Epithelial cell of esophagus (primary cell): ENCODE results near the gene NEDD4L.

ENCODE experiments used
- DNase-seq: peaks from one replicate; pipeline ENCODE4 v3.0.0; 2010; ENCODE audit warnings: low read depth
- H3K4me3 ChIP-seq: 2 replicates; pipeline ENCODE4 v1.5.1; 2011; ENCODE audit warnings: mild to moderate bottlenecking, low read length, control low read depth
- TF ChIP-seq, protein P1 (sequence below): IDR thresholded peaks from 2 replicates; pipeline ENCODE4 v1.5.1; 2011; ENCODE audit warnings: low read depth, mild to moderate bottlenecking, low read length, control low read depth, inconsistent platforms; ENCODE audit not compliant: insufficient read depth; ENCODE audit errors: missing control alignments

Gene NEDD4L

DNA sequence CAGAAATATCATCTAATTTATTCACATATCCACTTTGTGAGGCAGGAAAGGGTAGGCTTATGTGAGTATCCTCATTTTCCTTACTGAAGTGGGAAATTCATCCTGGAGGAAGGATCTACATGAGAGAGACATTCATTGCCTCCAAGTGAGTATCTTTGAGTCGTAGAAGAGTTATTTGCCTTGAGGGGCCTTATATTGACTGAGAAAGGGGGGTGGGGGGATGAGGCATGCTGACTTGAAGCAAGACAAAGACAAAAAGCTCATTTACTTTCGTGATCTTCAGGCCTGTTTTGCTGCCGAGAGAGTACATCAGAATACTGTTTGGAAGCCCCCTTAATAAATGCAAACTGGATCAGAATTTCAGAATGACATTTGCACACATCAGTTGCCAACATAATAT is 17.6 kb upstream of the NEDD4L start:
- H3K4me3 ChIP-seq = no peak overlapping the region
- DNase-seq = no peak
- TF ChIP-seq, protein P1, sequence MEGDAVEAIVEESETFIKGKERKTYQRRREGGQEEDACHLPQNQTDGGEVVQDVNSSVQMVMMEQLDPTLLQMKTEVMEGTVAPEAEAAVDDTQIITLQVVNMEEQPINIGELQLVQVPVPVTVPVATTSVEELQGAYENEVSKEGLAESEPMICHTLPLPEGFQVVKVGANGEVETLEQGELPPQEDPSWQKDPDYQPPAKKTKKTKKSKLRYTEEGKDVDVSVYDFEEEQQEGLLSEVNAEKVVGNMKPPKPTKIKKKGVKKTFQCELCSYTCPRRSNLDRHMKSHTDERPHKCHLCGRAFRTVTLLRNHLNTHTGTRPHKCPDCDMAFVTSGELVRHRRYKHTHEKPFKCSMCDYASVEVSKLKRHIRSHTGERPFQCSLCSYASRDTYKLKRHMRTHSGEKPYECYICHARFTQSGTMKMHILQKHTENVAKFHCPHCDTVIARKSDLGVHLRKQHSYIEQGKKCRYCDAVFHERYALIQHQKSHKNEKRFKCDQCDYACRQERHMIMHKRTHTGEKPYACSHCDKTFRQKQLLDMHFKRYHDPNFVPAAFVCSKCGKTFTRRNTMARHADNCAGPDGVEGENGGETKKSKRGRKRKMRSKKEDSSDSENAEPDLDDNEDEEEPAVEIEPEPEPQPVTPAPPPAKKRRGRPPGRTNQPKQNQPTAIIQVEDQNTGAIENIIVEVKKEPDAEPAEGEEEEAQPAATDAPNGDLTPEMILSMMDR = no peak

DNA sequence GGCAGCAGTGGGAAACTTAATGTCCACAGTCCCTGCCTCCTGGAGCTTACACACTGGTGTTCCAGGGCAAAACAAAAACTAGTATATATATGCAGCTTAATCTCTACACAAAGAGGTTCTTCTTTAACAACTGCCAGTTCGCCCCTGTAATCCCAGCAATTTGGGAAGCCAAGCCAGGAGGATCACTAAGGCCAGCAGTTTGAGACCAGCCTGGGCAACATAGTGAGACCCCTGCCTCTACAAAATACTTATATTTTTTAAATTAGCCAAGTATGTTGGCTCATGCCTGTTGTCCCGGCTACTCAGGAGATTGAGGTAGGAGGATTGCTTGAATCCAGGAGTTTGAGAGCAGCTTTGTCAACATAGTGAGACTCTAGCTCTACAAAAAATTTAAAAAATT is 17.2 kb upstream of the NEDD4L start:
- H3K4me3 ChIP-seq = no peak overlapping the region
- TF ChIP-seq, protein P1 = no peak

DNA sequence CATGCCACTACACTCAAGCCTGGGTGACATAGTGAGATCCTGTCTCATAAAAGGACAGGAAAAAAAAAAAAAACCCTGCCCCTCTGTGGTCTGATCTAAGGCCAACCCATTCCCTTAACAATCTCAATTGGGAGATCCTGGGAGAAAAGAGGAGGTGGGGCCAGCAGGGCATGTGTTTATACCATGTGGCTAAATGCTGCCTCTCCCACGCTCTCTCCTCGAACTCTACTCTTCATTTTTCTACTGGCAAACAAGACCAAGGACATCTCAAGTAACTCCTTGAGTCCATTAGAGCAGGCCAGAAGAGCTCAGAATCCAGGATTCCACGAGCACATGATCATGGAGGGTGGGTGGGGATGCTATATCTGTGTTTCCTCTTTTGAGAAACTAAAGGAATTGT is 16.7 kb upstream of the NEDD4L start:
- TF ChIP-seq, protein P1 = no peak
- DNase-seq = no peak
- no peak overlapping the region for H3K4me3 ChIP-seq

More for the DNA sequence above, 17.2 kb upstream of the NEDD4L start:
- DNase-seq = no peak

DNA sequence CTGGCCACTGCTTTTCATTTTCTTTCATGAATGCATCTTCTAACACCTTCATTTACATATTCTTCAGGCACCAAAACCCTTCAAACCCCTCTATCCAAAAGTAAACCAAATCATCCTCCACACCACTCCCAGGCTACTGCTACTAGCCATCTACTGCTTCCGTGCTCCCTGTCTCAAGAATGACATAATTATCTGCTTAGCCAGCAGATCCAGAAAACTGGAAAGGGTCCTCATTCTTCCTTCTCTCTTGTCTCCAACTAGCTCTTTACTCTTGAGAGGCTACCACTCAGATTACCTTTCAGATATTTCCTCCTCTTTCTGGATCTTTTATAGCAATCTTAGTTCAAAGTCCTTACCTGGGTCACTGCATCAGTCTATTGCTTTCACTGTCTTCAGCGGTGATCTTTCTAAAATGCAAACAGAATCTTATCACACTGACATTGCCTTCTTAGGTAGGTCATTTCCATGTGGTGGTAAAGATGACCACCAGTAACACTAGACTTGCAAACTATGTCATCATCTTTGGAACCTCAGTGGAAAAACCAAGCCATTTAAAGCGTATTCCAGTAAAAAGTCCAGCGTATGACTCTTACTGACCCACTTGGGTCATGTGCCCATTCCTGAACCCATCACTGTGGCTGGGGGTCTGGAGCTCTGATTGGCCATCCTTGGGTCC is 15.8 kb upstream of the NEDD4L start:
- H3K4me3 ChIP-seq = no peak overlapping the region
- TF ChIP-seq, protein P1 = no peak
- no peak for DNase-seq

DNA sequence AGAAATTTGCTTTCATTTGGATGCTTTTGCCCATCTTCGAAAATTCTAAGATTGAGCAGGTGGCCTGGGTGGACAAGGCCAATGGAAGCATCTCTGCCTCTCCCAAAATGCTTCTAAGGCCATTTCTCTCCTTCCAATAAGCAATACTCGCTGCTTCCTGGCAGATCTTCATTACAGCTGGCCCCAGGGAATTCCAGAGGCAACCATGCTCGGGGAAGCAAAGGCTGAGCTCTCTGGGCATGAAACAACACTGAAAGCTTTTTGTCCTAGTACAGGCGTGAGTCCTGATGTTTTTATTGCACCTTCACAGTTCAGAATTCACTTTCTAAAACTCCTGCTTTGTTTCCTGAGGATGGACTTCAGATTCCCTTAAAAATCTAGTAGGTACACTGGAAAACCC is 11.8 kb upstream of the NEDD4L start:
- H3K4me3 ChIP-seq = no peak overlapping the region
- TF ChIP-seq, protein P1 = no peak
- no peak for DNase-seq

DNA sequence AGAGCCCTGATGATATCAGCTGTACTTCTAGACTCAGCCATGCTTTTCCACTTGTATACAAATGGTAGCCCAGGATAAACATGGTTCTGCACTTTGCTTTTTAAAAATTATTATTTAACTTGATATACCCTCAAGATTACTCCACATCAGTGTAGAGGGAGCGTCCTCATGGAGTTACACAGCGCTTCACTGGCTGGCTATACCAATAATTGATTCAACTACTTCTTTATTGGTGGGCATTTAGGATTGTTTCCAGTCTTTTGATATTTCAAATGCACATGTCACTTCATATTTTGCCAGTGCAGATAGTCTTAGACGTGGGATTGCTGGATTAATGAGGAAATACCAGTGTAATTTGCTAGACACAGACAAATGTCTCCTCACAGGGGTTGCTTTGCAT is 10.8 kb upstream of the NEDD4L start:
- TF ChIP-seq, protein P1 = no peak
- no peak overlapping the region for H3K4me3 ChIP-seq
- DNase-seq = no peak

DNA sequence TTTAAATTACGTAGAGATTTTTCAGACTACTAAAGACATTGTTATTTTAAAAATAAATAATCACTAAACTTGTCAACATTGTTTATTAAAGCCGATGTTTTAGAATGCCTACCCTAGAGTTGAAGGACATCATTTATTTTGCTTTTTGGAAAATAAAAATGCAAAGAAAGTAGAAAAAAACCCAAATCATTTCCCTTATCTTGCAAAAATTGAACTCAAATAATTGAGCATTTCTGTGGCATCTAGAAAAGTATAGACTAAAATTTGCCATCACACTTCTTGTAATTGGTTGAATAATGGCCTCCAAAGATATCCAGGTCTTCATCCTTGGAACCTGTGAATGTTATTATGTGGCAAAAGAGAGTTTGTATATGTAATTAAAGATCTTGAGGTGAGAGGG is 9.7 kb upstream of the NEDD4L start:
- no peak overlapping the region for H3K4me3 ChIP-seq
- DNase-seq = no peak
- TF ChIP-seq, protein P1 = no peak
